HCT116 (cell line): ENCODE measurements around the gene AQP5.

Experiments used
- CEBPB ChIP-seq: IDR thresholded peaks from 2 replicates; pipeline ENCODE4 v1.6.1; 2012; ENCODE audit warnings: low read depth
- ELF1 ChIP-seq: IDR thresholded peaks from 2 replicates; pipeline ENCODE4 v1.6.1; 2012; ENCODE audit warnings: low read depth, borderline replicate concordance
- POLR2A ChIP-seq: IDR thresholded peaks from 2 replicates; pipeline ENCODE4 v1.7.0; 2011; ENCODE audit warnings: borderline replicate concordance; ENCODE audit not compliant: insufficient read depth, insufficient read length; ENCODE audit errors: extremely low read depth
- TCF7L2 ChIP-seq: IDR thresholded peaks from 2 replicates; pipeline ENCODE4 v1.7.0; 2011; ENCODE audit warnings: borderline replicate concordance, inconsistent platforms; ENCODE audit not compliant: insufficient read depth, insufficient read length; ENCODE audit errors: extremely low read depth
- TF ChIP-seq, protein P1 (sequence below), 3 experiments: fragments of 200-600 bp in 1 of 3; sonication (generic) in 1 of 3; IDR thresholded peaks in 2 of 3; conservative IDR thresholded peaks in 1 of 3; 2 replicates each; pipeline ENCODE4 v1.5.1; 2012 to 2017; ENCODE audit warnings: low read depth in 2 of 3, low read length in 2 of 3, antibody characterized with exemption in 1 of 3, borderline replicate concordance in 1 of 3, control low read depth in 1 of 3, mild to moderate bottlenecking in 1 of 3, mixed read lengths in 1 of 3, mixed run types in 1 of 3, moderate library complexity in 1 of 3; ENCODE audit not compliant: insufficient read depth in 1 of 3
- TF ChIP-seq, protein P2 (sequence below): IDR thresholded peaks from 2 replicates; pipeline ENCODE4 v1.6.1; 2012; ENCODE audit warnings: low read depth

- no peak for TF ChIP-seq CEBPB
- TF ChIP-seq, protein P1, sequence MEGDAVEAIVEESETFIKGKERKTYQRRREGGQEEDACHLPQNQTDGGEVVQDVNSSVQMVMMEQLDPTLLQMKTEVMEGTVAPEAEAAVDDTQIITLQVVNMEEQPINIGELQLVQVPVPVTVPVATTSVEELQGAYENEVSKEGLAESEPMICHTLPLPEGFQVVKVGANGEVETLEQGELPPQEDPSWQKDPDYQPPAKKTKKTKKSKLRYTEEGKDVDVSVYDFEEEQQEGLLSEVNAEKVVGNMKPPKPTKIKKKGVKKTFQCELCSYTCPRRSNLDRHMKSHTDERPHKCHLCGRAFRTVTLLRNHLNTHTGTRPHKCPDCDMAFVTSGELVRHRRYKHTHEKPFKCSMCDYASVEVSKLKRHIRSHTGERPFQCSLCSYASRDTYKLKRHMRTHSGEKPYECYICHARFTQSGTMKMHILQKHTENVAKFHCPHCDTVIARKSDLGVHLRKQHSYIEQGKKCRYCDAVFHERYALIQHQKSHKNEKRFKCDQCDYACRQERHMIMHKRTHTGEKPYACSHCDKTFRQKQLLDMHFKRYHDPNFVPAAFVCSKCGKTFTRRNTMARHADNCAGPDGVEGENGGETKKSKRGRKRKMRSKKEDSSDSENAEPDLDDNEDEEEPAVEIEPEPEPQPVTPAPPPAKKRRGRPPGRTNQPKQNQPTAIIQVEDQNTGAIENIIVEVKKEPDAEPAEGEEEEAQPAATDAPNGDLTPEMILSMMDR (IDR thresholded peaks at IDR 0.05 in 2 of 3, conservative IDR thresholded peaks at IDR 0.05 in 1 of 3; ENCODE audit: borderline replicate concordance in 1 of 3, insufficient read depth in 1 of 3, low read depth in 2 of 3, low read length in 2 of 3) = no peak
- TF ChIP-seq TCF7L2 = no peak
- no peak for TF ChIP-seq ELF1
- TF ChIP-seq, protein P2, sequence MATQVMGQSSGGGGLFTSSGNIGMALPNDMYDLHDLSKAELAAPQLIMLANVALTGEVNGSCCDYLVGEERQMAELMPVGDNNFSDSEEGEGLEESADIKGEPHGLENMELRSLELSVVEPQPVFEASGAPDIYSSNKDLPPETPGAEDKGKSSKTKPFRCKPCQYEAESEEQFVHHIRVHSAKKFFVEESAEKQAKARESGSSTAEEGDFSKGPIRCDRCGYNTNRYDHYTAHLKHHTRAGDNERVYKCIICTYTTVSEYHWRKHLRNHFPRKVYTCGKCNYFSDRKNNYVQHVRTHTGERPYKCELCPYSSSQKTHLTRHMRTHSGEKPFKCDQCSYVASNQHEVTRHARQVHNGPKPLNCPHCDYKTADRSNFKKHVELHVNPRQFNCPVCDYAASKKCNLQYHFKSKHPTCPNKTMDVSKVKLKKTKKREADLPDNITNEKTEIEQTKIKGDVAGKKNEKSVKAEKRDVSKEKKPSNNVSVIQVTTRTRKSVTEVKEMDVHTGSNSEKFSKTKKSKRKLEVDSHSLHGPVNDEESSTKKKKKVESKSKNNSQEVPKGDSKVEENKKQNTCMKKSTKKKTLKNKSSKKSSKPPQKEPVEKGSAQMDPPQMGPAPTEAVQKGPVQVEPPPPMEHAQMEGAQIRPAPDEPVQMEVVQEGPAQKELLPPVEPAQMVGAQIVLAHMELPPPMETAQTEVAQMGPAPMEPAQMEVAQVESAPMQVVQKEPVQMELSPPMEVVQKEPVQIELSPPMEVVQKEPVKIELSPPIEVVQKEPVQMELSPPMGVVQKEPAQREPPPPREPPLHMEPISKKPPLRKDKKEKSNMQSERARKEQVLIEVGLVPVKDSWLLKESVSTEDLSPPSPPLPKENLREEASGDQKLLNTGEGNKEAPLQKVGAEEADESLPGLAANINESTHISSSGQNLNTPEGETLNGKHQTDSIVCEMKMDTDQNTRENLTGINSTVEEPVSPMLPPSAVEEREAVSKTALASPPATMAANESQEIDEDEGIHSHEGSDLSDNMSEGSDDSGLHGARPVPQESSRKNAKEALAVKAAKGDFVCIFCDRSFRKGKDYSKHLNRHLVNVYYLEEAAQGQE = no peak
- no peak for TF ChIP-seq POLR2A
Measured at GRCh38 chr12:49978125-49978524, 16.5 kb downstream of the AQP5 start.
